Motor neuron (in vitro differentiated cells): ENCODE measurements around the gene OBSL1. TPM values are rescaled to one million over a fixed set of nuclear protein-coding genes. Genes with fewer than 3 reads are reported as not detected.

Experiments used
- ATAC-seq, 8 experiments: fragments of 200-7000 bp; cut with Tn5 transposase; replicated peaks in 6 of 8; 2 replicates each; pipeline ENCODE4 v1.8.0; 2021; ENCODE audit warnings: mild to moderate bottlenecking in 8 of 8, moderate library complexity in 8 of 8
- H3K27ac ChIP-seq, 2 donors: fragments of 250-450 bp; sonication (Bioruptor Pico); 2 replicates each; pipeline ENCODE4 v1.9.0; 2021; ENCODE audit warnings: antibody characterized with exemption in 2 of 2, mild to moderate bottlenecking in 2 of 2, moderate library complexity in 1 of 2
- H3K4me1 ChIP-seq, 2 donors: fragments of 250-450 bp; sonication (Bioruptor Pico); replicated peaks in 1 of 2; 2 replicates each; pipeline ENCODE4 v1.6.1; 2021; ENCODE audit warnings: antibody characterized with exemption in 2 of 2, mild to moderate bottlenecking in 2 of 2, moderate library complexity in 1 of 2
- H3K4me3 ChIP-seq, 5 donors: fragments of 250-450 bp; sonication (Bioruptor Pico); 2 replicates each; pipeline ENCODE4 v1.9.0; 2021; ENCODE audit warnings: antibody characterized with exemption in 5 of 5, mild to moderate bottlenecking in 5 of 5, moderate library complexity in 4 of 5
- WGBS, 10 experiments: fragments of 450-650 bp; shearing (Covaris generic); methylation state at CpG; one replicate each; pipeline ENCODE4 v1.0.0; 2022; 5-methylcytosine and 5-hydroxymethylcytosine counted together
- in situ Hi-C, 9 experiments: fragments of 400-800 bp; cut with MboI; loops; one replicate each; pipeline ENCODE4 v1.15.0; 2021; ENCODE audit warnings: low sequenced_read_pairs in 9 of 9, low pct_unique_long_range_greater_than_20kb in 2 of 9; ENCODE audit not compliant: unreplicated experiment in 9 of 9
- total RNA-seq, 8 experiments: library from RNA; unstranded; fragments of 300-600 nt; gene quantifications; 2 replicates each; pipeline versions ENCODE4 v1.2.3 to v1.2.4, GENCODE V29; 2022

The OBSL1 gene
- total RNA-seq, 8 experiments from 2014 or later = 26.0 to 106 (median 51.8) TPM

DNA sequence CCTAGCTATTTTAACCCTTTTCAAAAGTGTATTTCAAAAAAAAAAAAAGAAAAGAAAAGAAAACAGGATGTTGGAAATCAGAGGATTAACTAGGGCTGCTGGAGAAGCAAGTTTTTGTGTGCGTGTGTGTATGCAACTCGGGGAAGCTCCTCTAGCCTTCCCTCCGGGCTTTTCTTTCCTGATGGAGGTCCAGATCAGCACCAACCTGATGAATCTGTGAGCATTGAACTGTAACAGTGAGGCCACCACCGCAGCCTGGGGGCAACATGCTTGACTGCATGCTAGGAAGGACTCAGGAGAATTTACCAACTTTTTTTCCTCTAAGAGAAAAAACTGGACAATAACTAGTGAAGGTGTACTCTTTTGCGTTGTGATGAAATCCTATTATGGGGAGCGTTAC lies 2.3 kb downstream of the OBSL1 start:
- ATAC-seq = no peak
- Histone ChIP-seq H3K4me1 (peaks cover 18 to 19% of the 10 kb centered on the region in 2 donors), H3K27ac (no peak overlapping the region), H3K4me3 (no peak overlapping the region)
- in situ Hi-C loops = no loop called here
- 62 to 93% (median 87%) methylated on average over 3 to 6 of the region's 6 CpGs; no CpG with 5 or more reads in 1 of the 10 experiments for WGBS, 10 experiments

DNA sequence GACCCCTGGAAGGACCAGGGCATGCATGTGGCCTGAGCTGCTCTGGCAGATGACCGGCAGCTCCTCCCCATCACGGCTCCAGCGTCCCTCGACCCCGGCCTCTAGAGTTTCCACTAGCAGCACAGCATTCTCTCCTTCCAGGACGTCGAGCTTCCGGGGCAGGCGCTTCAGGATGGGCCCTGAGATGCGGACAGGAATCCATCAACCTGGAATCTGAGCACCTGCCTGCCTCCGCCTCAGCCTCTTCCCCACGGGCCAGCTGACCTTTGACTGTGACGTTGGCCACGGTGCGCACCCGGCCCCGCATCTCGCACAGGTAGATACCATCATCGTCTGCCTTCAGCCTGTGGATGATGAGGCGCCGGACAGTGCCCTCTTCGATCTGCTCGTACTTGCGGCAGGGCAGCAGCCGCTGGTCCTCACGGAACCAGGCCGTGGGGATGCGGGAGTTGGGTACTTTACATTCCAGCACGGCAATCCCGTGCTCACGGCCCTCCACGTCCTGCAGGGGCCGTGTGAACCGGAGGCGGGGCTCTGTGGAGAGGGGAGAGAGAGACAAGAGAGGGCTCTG lies 3.5 kb downstream of the OBSL1 start:
- ATAC-seq = no peak
- in situ Hi-C loops = no loop called here

DNA sequence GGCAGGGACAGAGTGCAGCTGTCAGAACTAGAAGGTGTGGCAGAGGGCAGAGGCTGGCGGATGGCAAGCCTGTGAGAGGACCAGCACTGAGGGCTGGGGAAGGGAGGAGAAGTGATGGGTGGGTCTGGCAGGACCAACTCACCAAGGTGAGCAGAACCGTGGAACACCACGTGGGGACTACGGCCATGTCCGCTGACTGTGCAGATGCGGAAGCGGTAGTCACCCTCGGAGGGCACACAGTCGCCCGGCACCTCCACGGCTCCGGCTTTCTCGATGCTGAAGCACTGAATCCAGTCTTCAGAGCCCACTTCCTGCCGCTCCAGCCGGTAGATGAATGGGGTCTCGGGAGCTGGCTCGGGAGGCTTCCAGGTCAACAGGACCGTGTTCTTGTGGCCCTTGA lies 4.2 kb downstream of the OBSL1 start:
- WGBS, 10 experiments = 83 to 100% methylated on average over 6 to 11 of the region's 18 CpGs; no CpG with 5 or more reads in 8 of the 10 experiments
- in situ Hi-C loops = no loop called here
- no peak overlapping the region for H3K4me3 ChIP-seq
- H3K4me1 ChIP-seq = peaks cover 16% of the 10 kb centered on the region in 2 donors
- no peak overlapping the region for H3K27ac ChIP-seq
- no peak for ATAC-seq

More for the DNA sequence above, 3.5 kb downstream of the OBSL1 start:
- H3K4me1 ChIP-seq = peaks cover 18 to 19% of the 10 kb centered on the region in 2 donors
- WGBS, 10 experiments = 78 to 96% (median 93%) methylated on average over 1 to 8 of the region's 35 CpGs; no CpG with 5 or more reads in 5 of the 10 experiments
- H3K4me3 ChIP-seq = no peak overlapping the region
- H3K27ac ChIP-seq = no peak overlapping the region

DNA sequence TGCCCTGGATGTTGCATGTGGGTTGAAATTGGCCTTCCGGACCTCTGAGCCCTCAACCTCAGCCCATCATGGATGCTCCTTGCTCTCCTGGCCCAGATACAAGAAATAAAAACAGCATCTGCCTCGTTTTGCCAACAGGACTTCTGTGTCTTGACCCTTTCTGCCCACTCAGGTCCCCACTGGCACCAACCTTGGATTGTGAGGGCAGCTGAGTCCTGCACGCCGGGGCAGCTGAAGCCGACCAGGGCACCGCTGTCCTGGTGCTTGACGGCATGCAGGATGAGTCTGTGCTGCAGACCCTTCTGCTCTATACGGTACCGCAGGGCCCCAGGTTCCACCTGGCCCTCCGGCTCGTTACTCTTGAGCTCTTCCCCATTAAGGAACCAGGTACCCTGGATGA lies 4.7 kb downstream of the OBSL1 start:
- in situ Hi-C loops = no loop called here
- Histone ChIP-seq H3K4me3 (no peak overlapping the region), H3K27ac (no peak overlapping the region), H3K4me1 (peaks cover 11% of the 10 kb centered on the region in 2 donors)
- WGBS, 10 experiments = 49 to 100% (median 90%) methylated on average over 1 to 5 of the region's 11 CpGs; no CpG with 5 or more reads in 4 of the 10 experiments
- no peak for ATAC-seq

DNA sequence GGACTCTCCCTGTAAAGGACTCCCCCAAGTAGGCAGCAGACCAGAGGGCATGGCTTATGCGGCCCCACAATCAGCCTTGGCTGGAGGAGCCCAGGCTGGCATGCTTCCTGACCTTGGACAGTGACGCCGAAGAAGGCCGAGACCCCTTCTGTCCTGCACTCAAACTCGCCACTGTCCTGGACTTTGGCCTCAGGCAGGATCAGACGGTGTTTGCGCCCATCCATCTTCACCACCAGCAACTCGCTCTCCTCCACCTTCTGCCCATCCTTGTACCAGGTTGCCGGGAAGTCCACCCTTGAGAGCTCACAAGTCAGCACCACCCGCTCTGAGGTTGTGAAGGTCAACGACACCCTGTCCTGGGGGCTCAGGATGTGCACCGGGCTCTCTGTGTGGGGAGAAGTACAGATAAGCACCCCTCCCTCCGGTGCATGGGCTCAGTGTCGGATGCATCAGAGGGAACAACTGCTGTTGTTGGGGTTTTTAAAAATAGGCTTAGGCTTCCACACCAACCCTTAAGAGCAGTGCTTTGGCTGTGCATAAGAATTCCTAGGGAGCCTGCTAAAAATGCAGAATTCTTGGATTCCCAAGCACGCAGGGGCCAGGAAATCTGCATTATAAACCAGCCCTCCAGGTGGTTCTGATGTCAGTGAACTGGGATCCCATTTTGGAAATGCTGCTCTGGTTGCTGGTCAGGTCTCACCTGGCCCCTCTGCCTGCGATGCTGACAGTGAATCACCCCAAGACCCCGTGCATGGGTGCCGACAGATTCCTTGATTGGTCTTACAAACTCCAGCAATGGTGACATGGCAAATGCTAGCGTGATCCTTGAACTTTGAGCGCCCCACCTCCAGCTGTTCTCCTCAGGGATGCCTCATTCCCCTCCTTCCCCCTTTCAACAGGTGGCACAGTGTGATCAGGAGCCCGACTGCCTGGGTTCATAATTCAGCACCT lies 5.9 kb downstream of the OBSL1 start:
- no peak overlapping the region for H3K27ac ChIP-seq
- in situ Hi-C loops = no loop called here

DNA sequence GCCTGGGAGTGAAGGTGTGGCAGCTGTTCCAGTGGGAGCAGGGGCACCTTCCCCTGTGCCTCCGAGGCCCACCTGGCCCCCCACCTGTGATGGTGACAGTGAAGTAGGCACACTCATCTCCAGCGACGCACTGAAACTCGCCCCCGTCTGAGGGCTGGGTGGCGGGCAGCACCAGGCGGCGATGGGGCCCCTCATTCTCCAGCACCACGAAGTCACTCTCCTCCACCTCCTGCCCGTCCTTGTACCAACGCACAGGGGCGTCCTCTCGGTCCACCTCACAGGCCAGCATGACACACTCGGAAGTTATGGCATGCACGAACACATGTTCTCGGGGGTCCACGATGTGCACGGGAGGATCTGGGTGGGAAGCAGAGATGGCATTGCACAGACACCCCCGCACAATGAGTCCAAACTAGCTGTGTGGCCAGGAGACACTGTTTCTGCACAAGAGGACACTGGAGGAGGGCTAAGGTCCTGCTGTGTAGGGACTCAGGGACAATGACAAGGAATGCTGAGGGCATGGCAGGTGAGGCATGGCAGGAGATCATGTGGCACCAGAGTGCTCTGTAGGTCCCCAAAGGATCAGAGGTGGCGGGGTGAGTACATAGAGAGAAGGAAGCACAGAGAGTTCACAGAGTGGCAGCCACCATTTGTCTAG lies 7.9 kb downstream of the OBSL1 start:
- Histone ChIP-seq H3K4me3 (no peak overlapping the region), H3K27ac (no peak overlapping the region), H3K4me1 (no peaks in the 10 kb centered on the region)
- no peak for ATAC-seq
- 69 to 100% (median 90%) methylated on average over 1 to 6 of the region's 20 CpGs; no CpG with 5 or more reads in 5 of the 10 experiments for WGBS, 10 experiments
- in situ Hi-C loops = no loop called here

More for the DNA sequence above, 5.9 kb downstream of the OBSL1 start:
- Histone ChIP-seq H3K4me1 (peaks cover 9 to 11% of the 10 kb centered on the region in 2 donors), H3K4me3 (no peak overlapping the region)
- no peak for ATAC-seq
- WGBS, 10 experiments = 51 to 96% (median 63%) methylated on average over 1 to 9 of the region's 21 CpGs; no CpG with 5 or more reads in 2 of the 10 experiments

DNA sequence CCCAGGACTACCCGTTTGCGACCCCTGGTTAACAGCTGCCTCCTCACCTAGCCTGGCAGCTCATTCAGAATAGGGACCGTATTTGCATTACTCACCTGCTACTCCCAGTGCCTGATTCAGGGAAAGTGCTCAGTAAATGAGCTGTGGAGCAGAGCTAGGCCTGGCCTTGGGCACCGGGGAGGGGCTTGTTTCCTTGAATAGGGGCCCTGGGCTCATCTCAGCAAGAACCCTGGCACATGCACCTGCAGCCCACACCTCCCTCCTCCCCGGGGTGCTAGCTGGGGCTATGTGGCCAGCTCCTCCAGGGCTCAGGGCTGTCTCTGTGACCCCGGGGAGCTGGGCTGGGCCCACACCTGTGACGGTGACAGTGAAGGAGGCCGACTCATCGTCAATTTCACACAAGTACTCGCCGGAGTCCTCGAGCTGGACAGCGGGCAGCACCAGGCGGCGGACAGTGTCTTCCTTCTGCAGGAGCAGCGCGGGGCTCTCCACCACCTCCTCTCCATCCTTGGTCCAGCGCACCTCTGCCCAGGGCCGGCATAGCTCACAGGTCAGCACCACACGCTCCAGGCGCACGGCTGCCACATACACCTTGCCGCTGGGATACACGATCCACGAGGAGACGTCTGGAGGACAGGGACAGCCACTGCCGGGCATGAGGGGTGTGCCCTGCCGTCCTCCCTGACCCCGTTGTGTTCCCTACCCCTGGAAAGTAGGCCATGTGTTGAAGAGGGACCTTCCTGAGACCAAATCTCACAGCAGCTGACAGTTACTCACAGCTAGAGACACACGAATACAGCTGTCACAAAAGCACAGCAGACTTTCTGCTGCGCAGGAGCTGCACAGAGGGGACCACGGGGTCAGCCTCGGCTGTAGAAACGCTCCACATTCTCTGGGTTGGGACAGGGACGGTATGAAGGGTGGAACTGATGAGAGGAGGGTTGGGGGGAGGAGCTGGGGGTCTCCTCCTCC lies 9.0 kb downstream of the OBSL1 start:
- 20 to 83% (median 58%) methylated on average over 1 to 7 of the region's 35 CpGs for whole genome bisulfite sequencing, 10 experiments
- H3K4me1 ChIP-seq = no peaks in the 10 kb centered on the region
- ATAC-seq = peak in 1 of 8 experiments; percentile 6
- no peak overlapping the region for H3K4me3 ChIP-seq
- no peak overlapping the region for H3K27ac ChIP-seq
- in situ Hi-C loops = no loop called here

DNA sequence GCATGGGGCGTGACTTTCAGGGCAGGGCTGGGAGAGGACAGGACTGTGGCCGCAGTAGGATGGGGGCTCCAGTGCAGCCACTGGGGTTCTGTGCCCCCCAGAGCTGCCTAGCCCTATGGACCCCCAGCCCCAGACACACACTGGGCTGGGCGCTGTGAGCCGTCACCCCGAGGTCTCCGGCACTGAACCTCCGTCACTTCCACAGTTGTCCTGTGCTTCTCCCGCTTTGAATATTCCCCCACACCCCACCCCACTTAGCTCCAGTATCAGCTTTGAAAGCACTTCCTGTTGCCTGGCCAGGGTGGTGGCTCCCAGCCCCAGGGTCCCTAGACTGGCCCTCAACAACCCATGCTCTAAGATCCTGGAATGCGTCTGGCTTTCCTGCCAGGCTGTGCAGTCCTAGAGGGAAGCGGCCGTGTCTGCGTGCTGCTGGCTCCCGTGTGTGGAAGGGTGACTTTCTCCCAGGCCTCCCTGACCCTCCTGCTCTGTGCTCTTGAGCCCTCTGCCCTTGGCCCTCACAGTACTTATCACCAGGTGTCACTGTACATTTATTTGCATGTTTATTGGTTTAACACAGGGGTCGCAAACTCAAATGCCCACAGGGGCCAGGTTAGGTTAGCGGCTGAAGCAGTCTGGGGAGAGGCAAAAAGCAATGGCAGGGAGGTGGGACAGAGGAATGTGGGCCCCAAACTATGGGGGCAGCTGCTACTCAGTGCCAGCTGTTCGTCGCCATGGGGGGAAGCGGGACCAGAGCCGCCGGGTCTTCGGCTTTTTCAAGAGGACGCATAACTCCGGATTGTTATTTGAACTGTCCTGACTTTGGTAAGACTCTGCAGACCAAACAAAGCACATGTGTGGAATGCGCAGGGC lies 9.9 kb downstream of the OBSL1 start:
- in situ Hi-C loops = no loop called here
- peak in 6 of 8 experiments; percentile 6 to 44 (median 18) for ATAC-seq
- no peak overlapping the region for H3K4me3 ChIP-seq
- H3K4me1 ChIP-seq = no peaks in the 10 kb centered on the region
- WGBS, 10 experiments = 43 to 80% (median 72%) methylated on average over 1 to 9 of the region's 24 CpGs; no CpG with 5 or more reads in 1 of the 10 experiments
- H3K27ac ChIP-seq = no peak overlapping the region

DNA sequence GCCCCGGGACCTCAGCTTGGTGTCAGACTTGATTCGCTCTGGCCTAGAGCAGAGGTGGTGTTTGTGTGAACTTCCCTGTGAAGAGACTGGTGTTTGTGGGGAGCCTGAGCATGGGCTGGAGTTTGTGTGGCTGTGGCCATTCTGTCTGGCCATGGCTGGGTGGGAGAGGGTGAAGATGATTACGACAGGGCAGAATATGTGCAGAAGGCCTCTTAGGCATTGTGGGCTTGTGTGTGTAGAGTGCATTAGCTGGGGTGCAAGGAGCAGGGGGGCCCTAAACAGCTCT lies 10.5 kb downstream of the OBSL1 start:
- WGBS, 10 experiments = 63 to 100% (median 80%) methylated on average over 1 to 2 of the region's 3 CpGs; no CpG with 5 or more reads in 7 of the 10 experiments
- Histone ChIP-seq H3K27ac (no peak overlapping the region), H3K4me3 (no peak overlapping the region), H3K4me1 (no peaks in the 10 kb centered on the region)
- in situ Hi-C loops = no loop called here
- peak in 1 of 8 experiments; percentile 1 for ATAC-seq

DNA sequence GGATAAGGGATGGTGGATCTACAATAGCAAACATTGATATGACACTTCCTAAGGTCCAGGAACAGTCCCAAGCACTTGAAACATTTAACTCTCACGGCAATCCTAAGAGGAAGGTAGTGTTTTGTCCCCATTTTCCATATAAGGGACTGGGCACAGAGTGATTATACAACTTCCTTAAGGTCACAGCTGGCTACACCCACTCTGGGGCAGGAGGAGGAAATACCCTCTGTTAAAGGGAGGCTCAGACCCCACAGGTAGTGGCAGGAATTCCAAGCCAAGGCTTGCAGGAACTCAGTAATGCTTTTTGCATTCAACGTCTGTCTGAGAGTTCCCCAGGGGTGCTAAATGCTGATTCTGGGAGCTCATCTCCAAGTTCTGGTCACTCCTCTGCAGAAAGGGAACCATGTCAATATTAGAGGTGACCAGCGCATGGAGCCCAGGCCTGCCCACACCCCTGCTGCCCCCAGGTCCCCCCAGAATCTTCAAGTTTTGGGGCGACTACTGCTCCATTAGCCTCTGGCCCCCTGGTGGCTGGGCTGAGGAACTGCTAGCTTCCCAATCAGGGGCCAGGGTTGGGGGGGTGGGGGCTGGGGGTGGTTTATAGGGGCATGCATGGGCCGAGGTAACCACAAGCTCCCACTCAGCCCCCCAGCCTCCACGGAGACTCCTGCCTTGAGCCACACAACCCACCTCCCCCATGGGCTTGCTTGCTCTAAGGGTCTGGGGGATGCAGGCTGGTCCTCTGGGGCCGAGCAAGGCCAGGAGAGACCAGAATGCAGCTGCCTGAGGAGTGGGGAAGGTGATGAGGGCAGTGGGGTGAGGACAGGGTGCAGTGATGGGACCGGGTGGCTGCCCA lies 11.1 kb downstream of the OBSL1 start:
- Histone ChIP-seq H3K4me3 (no peak overlapping the region), H3K27ac (no peak overlapping the region), H3K4me1 (no peaks in the 10 kb centered on the region)
- in situ Hi-C loops = no loop called here
- peak in 4 of 8 experiments; percentile 7 to 51 (median 48) for ATAC-seq
- 17 to 67% (median 32%) methylated on average over 1 of the region's 8 CpGs; no CpG with 5 or more reads in 4 of the 10 experiments for WGBS, 10 experiments
